ENCODE measurements around the gene PPP2R1A.
"Not testable (repeated sequence)": the region's sequence is repeated elsewhere in the genome, so short reads cannot be mapped to it uniquely, and the experiment has no call there.

The PPP2R1A gene

DNA sequence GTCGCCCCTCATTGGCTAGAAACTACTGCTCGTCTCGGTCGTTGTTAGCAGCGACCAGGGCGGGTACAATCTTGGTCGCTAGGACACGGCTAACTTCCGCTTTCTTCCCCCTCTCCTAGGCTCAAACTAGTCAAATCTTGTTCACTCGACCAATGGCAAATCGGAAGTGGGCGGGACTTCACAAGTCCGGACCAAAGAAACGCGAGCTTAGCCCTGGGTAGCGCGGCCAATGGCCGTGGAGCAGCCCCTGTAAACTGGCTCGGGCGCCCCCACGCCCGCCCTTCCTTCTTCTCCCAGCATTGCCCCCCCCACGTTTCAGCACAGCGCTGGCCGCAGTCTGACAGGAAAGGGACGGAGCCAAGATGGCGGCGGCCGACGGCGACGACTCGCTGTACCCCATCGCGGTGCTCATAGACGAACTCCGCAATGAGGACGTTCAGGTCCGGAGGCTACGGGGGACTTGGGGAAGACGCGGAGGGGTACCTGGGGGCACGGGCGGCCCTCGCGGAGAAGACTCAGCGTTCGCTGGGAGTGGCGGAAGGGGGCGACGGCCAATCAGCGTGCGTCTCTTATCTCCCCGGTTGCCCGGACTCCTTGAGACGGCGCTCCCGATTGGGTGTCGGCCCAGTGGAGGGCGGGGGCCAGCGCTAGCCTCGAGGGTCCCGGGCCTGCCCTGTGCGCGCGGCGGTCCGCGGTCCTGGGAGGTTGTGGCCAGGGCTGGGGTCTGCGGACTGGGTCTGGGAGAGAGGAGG lies at the start of gene PPP2R1A:
TSS of gene PPP2R1A (plus strand) at position 318 of the 752 bp plus-strand sequence. CDS start at position 363, 45 bp downstream.
- peak; percentile 100 for DNase-seq

DNA sequence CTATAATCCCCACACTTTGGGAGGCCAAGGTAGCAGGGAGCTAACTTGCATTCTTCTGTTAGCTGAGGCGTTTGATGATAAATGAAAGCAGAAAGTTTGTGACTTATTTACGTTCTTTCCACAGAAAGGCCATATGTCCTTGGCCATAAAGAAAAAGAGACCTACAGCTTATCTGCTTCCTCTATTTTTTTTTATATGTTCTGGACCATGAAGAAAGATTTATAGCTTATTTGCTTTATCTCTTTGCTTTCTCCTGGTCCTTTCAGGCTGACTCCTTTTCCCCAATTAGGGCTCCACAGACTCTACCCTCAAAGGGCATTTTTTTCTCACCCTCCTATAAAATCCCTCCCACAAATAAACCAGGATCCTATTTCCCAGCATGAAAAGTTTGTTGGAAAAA lies 48.6 kb upstream of the PPP2R1A start:
- DNase-seq: no peak

DNA sequence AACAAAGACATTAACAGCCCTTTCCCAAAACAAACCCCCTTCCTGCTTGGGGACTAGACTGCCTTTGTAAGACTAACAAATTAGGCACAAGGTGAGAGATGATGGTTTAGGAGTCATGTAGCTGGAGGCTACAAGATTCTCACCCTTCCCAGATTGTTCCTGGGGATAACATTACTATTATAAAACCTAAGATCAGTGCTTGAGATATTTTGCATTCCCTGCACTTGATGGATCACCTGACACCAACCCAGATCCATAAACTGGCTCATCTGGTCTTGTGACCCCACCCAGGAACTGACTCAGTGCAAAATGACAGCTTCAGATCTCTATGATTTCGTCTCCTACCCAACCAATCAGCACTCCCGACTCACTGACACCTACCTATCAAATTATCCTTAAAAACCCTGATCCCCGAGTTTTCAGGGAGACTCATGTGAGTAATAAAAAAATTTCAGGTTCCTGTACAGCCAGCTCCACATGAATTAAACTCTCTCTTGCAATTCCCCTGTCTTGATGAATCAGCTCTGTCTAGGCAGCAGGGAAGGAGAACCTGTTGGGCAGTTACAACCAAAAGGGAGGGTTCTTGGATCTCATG lies 47.8 kb upstream of the PPP2R1A start:
- no peak for DNase-seq

DNA sequence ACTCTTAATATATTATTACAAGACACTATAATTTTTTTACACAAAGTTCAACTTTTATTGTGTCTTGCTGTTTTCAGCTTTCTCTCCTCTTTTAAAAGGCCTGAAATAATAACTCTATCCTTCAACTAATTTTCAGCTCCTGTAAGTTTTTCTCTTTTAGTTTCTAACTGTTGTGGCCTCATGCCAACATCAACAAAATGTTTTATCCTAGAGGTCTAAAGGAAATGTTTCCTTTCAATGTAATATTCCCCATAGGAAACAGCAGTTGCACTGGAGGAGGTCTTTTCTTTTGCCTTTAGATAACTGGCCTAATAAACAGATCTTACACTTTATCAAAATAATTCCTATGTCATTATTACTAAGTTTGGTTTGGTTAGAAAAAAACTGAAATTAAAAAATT lies 41.6 kb upstream of the PPP2R1A start:
- DNase-seq: no peak

DNA sequence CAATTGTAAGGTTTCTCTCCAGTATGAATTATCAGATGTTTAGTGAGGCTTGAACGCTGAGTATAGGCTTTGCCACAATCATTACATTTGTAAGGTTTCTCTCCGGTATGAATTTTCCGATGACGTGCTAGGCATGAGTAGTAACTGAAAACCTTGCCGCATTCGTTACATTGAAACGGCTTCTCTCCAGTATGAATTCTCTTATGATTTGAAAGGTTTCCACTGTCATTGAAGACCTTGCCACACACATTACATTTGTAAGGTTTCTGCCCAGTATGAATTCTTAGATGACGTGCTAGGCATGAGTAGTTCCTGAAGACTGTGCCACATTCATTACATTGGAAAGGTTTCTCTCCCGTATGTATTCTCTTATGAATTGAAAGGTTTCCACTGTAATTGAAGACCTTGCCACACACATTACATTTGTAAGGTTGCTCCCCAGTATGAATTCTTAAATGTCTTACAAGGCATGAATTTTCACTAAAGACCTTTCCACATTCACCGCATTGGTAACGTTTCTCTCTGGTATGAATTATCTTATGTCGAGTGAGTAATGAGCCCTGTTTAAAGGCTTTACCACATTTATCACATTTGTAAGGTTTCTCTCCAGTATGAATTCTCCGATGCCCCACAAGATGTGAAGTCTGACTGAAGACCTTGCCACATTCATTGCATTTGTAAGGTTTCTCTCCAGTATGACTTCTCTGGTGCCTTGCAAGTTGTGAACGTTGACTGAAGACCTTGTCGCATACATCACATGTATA lies 34.1 kb upstream of the PPP2R1A start:
- no peak for DNase-seq

DNA sequence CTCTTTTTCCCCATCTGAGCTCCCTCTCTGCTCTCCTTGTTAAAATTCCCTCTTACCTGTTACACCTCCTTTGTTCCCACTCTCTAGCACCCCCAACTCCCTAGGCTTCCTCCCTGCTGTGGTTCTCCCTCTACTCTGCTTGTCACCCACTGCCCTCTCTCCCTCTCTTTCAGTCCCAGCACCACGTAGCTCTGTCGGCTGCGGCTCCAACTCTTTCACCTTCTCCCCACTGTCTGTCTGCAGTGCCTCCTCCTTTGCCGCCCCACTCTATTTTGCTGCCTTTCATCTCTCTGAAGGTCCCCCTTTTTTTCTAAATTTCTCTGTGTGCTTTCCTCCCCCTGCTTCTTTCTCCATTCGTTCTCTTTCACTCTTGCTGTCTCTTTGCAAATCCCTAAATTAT lies 19.5 kb upstream of the PPP2R1A start:
- DNase-seq: peak; percentile 10

DNA sequence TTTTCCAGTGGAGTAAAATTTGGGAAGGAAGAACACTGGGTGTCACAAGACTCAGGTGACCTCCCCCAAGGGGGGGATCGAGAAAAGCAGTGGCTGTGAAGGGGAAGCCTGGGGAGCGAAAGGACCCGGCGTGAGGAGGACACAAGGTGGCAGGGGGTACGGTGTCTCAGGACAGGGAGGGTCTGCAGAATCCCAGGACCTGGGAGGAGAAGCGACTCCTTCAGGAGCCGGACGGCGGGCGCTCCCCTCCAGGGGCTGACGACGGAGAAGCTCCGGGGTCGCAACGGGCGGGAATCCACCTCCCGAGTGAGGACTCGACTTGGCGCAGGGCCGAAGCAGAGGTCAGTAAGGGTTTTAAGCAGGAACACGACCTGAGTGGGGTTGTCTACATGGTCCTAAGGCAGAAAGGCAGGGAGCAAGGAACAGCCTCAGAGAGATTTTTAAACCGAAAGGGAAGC lies 19.0 kb upstream of the PPP2R1A start:
- no peak for DNase-seq

DNA sequence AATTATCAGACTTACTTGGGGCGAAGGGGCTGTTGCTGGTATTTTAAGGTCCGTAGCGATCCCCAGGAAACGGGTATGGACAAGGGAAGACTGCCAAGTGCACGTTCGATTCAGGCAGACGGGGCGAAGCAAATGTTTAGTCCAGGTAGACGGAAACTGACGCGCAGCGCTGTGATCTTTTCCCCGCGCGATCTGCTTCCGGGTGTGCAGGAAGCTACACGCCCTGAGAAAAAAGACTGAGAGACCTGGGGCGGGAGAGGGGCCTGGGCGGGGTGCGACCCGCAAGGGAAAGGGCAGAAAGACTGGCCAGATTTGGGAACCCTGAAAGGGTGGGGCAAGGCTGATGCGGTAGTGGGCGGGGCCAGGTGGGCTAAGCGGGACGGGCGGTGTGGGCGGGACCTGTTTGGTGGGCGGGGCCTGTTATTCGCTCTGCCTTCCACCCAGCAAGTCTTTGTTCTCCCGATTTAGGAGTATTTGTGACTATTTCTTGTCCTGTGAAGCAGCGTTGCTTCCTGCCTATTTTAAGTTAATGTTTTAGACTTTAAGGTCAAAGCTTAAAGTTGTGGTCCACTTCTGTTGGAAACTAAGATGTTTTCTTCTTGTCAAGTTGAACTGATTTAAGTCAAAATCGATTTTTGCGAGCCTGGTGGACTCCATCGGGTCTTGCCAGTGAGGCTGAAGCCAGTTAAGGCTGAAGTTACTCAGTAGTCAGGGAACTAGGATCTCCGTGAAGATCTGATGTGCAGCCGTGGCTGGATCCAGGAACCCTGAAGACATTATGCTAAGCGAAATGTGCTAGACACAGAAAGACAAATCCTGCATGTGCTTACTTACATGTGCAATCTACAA lies 18.3 kb upstream of the PPP2R1A start, which contains the start of gene ZNF836:
TSS of gene ZNF836 (minus strand) at position 301 of the 849 bp plus-strand sequence. CDS start 3,549 bp downstream, outside the sequence.
- DNase-seq: peak; percentile 91

DNA sequence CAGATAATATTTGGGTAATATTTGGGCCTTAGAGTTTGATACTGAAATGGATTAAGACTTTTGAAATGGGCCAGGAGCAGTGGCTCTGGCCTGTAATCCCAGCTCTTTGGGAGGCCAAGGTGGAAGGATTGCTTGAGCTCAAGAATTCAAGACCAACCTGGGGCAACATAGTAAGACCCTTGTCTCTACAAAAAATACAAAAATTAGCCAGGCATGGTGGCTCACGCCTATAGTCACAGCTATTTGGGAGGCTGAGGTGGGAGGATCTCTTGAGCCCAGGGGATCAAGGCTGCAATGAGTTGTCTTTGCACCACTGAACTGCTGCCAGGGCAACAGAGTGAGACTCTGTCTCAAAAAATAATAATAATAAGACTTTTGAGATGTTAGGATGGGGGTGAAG lies 17.5 kb upstream of the PPP2R1A start:
- no peak for DNase-seq

DNA sequence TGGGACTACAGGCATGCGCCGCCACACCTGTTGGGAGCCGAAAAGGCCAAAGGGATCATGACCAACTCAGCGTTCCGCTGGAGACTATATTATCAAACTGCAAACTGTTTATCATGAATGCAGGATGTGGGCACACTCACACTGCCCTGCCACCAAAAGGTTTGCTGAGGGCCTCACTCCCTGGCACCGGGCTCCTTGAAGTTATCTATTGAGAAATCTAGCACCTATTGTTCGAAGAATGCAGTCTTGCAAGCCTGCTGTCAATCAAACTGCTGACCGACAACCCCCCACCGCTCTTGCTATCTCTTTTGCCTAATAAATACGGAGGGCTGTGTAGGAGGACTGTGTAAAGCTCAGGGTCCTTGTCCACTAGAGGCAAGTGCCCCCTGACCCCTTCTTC lies 13.3 kb upstream of the PPP2R1A start:
- no peak for DNase-seq

DNA sequence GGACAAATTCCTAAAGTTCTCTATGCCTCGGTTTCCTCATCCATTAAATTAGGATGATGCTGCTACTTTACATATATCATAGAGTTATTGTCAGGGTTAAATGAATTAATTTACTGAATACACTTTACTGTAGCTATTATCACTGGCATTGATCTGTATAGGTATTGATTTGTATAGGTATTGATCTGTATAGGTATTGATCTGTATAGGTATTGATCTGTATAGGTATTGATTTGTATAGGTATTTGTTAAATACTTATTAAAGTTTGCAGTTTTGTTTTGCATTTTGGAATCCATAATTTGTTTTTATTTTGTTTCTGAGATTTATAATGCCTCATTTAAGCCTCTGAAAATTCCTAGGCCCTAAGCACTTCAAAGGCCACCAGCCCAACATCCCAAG lies 2.4 kb upstream of the PPP2R1A start:
- DNase-seq: no peak

DNA sequence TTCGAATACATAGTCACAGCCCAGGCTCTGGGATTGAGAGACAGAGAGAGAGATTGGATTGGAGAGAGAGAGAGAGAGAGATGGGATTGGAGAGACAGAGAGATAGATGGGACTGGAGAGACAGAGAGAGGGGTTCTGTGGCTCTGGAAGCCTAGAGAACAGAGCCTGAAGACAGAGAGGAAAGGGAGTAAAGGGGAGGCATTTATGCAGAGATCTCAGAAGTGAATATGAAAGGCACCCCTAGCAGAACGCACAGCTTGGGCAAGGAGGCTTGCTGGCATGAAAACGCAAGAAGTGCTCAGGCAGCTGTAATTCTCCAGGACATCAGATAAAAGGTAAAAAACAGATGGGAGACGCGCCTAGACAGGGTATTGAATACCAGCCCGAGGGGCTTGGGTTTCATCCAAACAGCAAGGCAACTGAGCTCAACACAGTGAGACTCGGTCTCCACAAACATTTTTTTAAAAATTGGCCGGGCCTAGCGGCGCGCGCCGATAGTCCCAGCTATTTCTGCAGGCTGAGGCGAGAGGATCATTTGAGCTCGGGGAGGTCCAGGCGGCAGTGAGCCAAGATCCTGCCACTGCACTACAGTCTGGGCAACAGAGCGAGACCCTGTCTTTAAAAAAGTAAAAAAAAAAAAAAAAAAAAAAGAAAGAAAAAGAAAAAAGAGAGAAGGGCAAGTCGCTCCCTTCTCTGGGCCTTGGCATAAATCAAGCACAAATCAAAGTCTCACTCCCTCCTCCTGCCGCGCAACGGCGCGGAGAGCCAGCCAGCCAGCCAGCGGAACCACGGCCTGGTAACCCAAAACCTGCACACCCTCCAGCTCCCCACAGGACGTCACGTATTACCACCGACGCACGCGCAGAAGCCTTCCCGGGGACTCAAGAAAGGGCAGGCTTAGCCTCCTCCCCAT lies 774 bp upstream of the PPP2R1A start:
- DNase-seq: no peak

DNA sequence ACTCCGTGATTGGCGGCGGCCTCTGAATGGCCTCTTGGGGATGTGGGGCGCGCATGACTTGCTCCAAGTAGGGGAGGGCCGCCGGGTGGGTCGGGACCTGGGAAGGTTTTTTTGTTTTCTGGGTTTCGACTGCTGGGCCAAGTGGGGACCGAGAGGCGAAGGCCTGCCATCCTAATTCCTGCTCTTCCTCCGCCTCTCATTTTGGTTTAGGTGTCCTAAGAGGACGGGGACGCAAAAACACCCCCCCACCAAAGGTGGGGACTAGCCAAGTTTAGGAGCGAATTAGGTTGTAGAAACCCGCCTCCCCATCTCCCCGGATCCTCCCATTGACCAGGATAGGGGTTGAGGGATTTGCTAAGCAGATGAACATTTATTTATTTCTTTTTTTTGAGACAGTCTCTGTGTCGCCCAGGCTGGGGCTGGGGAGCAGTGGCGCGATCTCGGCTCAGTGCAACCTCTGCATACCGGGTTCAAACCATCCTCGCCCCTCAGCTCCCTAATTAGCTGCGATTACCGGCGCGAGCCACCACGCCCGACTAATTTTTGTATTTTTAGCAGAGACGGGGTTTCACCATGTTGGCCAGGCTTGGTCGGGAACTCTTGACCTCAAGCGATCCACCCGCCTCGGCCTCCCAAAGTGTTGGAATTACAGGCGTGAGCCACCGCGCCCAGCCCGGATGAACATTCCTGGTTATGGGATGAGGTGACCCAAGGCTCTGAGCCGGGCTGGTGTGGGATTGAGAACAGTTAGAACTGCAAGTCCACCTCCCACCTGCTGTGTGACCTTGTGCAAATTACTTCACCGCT lies 838 bp downstream of the PPP2R1A start:
- peak; percentile 19 for DNase-seq

DNA sequence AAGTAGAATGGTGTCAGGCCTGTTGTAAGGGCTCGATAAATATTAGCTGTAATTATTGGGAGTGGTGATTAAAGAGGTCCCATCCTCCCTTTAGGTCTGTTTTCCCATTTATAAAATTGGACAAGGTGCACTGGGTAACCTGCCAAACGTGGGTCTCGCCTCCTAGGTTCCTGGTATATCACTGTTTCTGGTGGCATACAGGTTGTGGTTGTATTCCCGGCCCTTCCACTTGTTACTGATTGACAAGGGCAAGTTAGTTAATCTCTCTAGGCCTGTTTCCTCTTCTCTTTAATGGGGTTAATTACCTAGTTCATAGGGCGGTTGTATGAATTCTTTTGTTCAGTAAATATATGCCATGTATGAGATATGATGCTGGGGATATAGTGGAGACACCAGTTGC lies 1.5 kb downstream of the PPP2R1A start:
- no peak for DNase-seq

DNA sequence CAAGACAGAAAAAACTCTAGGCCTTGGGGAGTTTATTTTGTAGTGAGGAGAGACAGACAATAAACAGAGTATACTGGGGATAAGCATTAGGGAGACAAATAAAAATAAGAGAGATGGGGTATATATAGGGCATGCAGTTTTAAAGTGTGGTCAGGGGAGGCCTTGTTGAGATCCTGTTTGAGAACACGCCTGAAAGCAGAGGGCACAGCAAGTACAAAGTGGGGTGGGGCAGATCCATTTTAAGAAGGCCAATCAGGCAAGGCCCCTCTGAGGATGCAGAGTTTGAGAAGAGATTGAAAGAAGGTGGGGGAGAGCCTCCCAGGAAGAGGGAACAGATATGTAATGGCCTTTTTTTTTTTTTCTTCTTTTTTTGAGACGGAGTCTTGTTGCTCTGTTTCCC lies 2.1 kb downstream of the PPP2R1A start:
- DNase-seq: no peak

DNA sequence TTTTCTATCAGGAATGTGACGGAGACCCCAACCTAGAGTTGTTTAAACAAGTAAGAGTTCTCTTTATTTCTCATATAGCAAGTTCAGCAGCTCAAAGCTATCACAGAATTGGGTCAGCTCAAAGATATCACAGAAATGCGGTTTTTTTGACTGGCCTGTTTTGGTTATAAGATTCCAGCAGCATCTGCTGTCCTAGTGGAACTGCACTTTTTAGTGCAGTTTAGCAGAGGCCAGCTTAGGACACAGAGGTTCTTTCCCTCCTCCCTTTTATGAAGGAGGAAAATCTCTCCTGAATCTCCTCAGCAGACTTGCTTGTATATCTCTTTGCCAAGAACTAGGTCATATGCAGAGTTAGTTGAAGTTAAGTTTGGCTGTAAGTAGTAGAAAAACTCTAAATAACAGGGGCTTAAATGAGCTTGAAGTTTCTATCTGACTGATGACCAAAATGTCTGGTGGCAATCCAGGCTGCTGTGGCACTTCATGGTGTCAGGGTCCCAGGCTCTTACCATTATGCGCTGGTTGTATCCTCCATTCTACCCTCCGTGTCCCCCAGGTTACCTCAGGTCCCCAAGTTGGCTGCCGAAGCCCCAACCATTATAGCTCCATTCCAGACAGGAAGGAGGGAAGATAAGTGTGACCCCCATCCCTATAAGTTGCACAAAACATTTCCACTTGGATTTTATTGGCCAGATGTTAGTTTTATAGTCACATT lies 6.6 kb downstream of the PPP2R1A start:
- DNase-seq: no peak

DNA sequence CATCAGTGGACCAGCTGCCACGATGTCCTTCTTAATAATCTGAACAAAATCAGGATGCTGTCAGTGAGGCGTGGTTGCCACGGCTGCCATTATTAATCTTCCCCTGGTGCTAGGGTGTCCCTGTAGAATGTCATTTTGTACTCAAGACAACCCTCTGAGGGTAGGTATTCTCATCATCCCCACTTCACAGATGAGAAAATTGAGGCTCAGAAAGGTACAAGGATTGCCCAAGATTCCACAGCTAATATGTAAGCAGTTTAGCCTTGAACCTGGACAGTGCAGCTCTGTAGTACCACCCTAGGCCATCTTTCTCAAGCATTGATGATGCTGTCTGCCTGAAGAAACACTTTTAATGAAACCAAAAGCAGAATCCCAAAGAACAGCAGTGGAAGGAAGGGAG lies 8.1 kb downstream of the PPP2R1A start:
- DNase-seq: no peak

DNA sequence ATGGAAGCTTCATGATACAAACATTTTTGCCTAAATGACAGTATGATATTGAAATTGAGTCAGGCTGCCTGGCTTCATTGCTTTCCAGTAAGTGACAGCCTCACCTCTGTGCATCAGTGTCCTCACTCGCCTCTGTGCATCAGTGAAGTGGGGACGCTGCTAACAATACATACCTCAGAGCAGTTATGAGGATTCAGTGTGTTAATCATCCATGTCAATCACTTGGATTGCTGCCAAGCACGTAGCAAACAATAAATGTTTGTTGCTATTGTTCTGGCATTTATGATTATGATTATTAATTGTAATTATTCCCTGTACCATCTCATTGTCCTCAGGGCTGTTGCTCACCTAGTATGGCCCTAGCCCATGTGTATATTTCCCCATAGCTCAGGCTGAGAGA lies 8.8 kb downstream of the PPP2R1A start:
- no peak for DNase-seq

DNA sequence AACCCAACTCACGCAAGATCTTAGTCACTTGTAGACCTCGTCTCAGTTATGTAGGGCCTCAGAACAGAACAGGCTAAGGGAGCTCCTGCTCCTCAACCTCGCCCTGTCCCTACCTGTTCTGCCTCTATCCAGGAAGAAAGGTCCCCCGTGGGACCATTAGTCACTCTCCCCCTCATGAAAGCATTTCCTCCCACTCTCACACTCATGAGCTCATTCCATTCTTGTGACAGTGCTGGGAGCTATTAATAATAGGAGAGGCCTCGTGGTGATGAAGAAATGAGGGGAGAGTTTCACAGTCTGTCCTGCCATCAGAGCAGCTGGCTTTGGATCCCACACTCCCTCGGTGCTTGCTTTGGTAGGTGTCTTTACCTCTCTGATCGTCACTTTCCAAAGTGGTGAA lies 10.2 kb downstream of the PPP2R1A start:
- DNase-seq: no peak

DNA sequence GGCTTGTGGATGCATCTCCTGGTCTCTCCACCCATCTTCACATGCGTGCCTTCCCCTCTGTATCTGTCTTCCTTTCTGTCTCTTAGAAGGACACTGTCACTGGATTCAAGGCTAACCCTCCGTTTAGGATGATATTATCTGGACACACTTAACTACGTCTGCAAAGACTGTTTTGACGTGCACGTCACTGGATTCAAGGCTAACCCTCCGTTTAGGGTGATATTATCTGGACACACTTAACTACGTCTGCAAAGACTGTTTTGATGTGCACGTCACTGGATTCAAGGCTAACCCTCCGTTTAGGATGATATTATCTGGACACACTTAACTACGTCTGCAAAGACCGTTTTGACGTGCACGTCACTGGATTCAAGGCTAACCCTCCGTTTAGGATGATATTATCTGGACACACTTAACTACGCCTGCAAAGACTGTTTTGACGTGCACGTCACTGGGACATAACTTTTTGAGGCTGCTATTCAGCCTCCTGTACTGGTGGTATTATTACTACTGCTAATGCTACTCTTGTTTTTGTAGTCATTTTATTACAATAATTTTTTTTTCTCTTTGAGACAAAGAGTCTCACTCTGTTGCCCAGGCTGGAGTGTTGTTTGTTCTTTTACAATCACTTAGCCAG lies 11.0 kb downstream of the PPP2R1A start:
- DNase-seq: not testable (repeated sequence)

All from DMS79 treated with DMSO at 0.1 percent for 48 hours (cell line).